K562 (cell line): ENCODE measurements around the gene PPARD. TPM values are rescaled to one million over a fixed set of nuclear protein-coding genes. Genes with fewer than 3 reads are reported as not detected.
A peak's percentile ranks its signal among the peaks of the same experiment; 100 is the strongest.

Experiments
- CBX3 ChIP-seq, 2 experiments: IDR thresholded peaks; 1 replicate in 1 of 2; 2 replicates in 1 of 2; pipeline ENCODE4 v1.6.1; 2012; ENCODE audit warnings: inconsistent platforms in 2 of 2, low read length in 2 of 2, borderline replicate concordance in 1 of 2, control low read depth in 1 of 2
- CLOCK ChIP-seq: fragments of 250-450 bp; sonication (Bioruptor Pico); IDR thresholded peaks from 2 replicates; pipeline ENCODE4 v1.4.0; 2020; ENCODE audit warnings: mild to moderate bottlenecking, moderate library complexity, borderline replicate concordance
- COPS2 ChIP-seq: fragments of 450-650 bp; conservative IDR thresholded peaks from 2 replicates; pipeline ENCODE4 v1.6.1; 2016; ENCODE audit warnings: mild to moderate bottlenecking, moderate library complexity
- CREB1 ChIP-seq, 2 experiments: sonication (generic) in 1 of 2; formaldehyde crosslinking in 1 of 2; IDR thresholded peaks; 2 replicates each; pipeline versions ENCODE4 v1.6.1 to v1.8.0; 2012 to 2022; ENCODE audit warnings: inconsistent platforms in 1 of 2, mild to moderate bottlenecking in 1 of 2, missing genetic modification reagents in 1 of 2, moderate library complexity in 1 of 2
- EWSR1 ChIP-seq: fragments of 450-650 bp; IDR thresholded peaks from 2 replicates; pipeline ENCODE4 v1.6.1; 2018; ENCODE audit warnings: borderline replicate concordance, mild to moderate bottlenecking, low read depth, moderate library complexity; ENCODE audit not compliant: partially characterized antibody
- FOXA1 ChIP-seq: fragments of 450-650 bp; IDR thresholded peaks from 2 replicates; pipeline ENCODE4 v1.6.1; 2016; ENCODE audit warnings: mild to moderate bottlenecking, borderline replicate concordance
- HDAC2 ChIP-seq: fragments of 450-650 bp; IDR thresholded peaks from 2 replicates; pipeline ENCODE4 v1.6.1; 2016; ENCODE audit warnings: mild to moderate bottlenecking
- KAT2B ChIP-seq: IDR thresholded peaks from one replicate; pipeline ENCODE4 v1.6.1; 2012; ENCODE audit warnings: low read depth, mild to moderate bottlenecking, control low read depth, inconsistent platforms, low read length, moderate library complexity
- NFIX ChIP-seq: fragments of 250-450 bp; sonication (Bioruptor Pico); IDR thresholded peaks from 2 replicates; pipeline ENCODE4 v1.4.0; 2020; ENCODE audit warnings: low read depth, mild to moderate bottlenecking, moderate library complexity
- NR4A1 ChIP-seq, 2 experiments: fragments of 250-450 bp in 1 of 2; fragments of 450-650 bp in 1 of 2; sonication (Bioruptor Pico) in 1 of 2; IDR thresholded peaks; 2 replicates each; pipeline versions ENCODE4 v1.4.0 to v1.6.1; 2016 to 2020; ENCODE audit warnings: mild to moderate bottlenecking in 2 of 2, missing compliant biosample characterization in 1 of 2, missing genetic modification characterization in 1 of 2, moderate library complexity in 1 of 2
- PTRF ChIP-seq: fragments of 450-650 bp; IDR thresholded peaks from 2 replicates; pipeline ENCODE4 v1.6.1; 2016; ENCODE audit warnings: mild to moderate bottlenecking, missing genetic modification characterization, missing compliant biosample characterization
- RB1 ChIP-seq: fragments of 450-650 bp; IDR thresholded peaks from 2 replicates; pipeline ENCODE4 v1.6.1; 2017; ENCODE audit warnings: low read depth, mild to moderate bottlenecking
- SMAD4 ChIP-seq: fragments of 250-450 bp; sonication (Bioruptor Pico); conservative IDR thresholded peaks from 2 replicates; pipeline ENCODE4 v1.8.0; 2021; ENCODE audit warnings: inconsistent platforms, mild to moderate bottlenecking, moderate library complexity
- TAL1 ChIP-seq: fragments of 450-650 bp; IDR thresholded peaks from 2 replicates; pipeline ENCODE4 v1.6.1; 2016; ENCODE audit warnings: mild to moderate bottlenecking
- ZBTB49 ChIP-seq: sonication (generic); formaldehyde crosslinking; IDR thresholded peaks from 2 replicates; pipeline ENCODE4 v1.8.0; 2022; ENCODE audit warnings: missing genetic modification reagents, mild to moderate bottlenecking, borderline replicate concordance
- ZNF217 ChIP-seq: sonication (generic); formaldehyde crosslinking; IDR thresholded peaks from 2 replicates; pipeline ENCODE4 v1.8.0; 2022; ENCODE audit warnings: mild to moderate bottlenecking, missing genetic modification reagents
- ZNF232 ChIP-seq: sonication (generic); formaldehyde crosslinking; IDR thresholded peaks from 2 replicates; pipeline ENCODE4 v1.8.0; 2022; ENCODE audit warnings: mild to moderate bottlenecking, missing genetic modification reagents
- ZNF639 ChIP-seq, 2 experiments: fragments of 200-800 bp in 1 of 2; sonication (Bioruptor generic) in 1 of 2; sonication (generic) in 1 of 2; formaldehyde crosslinking in 1 of 2; IDR thresholded peaks in 1 of 2; conservative IDR thresholded peaks in 1 of 2; 2 replicates each; pipeline versions ENCODE4 v1.5.0 to v1.6.1; 2016 to 2020; ENCODE audit warnings: missing compliant biosample characterization in 1 of 2, missing genetic modification characterization in 1 of 2, missing genetic modification reagents in 1 of 2
- polyA plus RNA-seq, 8 experiments: library from polyadenylated mRNA; depleted of rRNA in 4 of 8; stranded (reverse) in 5 of 8; unstranded in 3 of 8; fragments of >200 nt; fragmentation: Nextera tagmentation in 2 of 8; fragmentation: Illumina TruSeq in 1 of 8; extraction: Ambion mirVana in 2 of 8; extraction: Trizol in 1 of 8; gene quantifications; 2 replicates each; pipeline versions ENCODE4 v1.2.1 to v1.2.3, GENCODE V29; 2011 to 2014; ENCODE audit warnings: inconsistent platforms in 1 of 8, missing spikeins in 1 of 8
- total RNA-seq, 7 experiments: library from RNA; depleted of rRNA in 6 of 7; stranded (reverse); fragments of >200 nt in 6 of 7; fragmentation: Illumina TruSeq in 2 of 7; extraction: Trizol in 2 of 7; gene quantifications; 2 replicates each; pipeline versions ENCODE4 v1.2.1 to v1.2.3, GENCODE V29; 2011 to 2021; ENCODE audit warnings: low replicate concordance in 1 of 7
- TF ChIP-seq, protein P1 (sequence below): fragments of 450-650 bp; conservative IDR thresholded peaks from 2 replicates; pipeline ENCODE4 v1.6.1; 2016; ENCODE audit warnings: missing genetic modification characterization, low read depth, mild to moderate bottlenecking, missing compliant biosample characterization, moderate library complexity

Gene PPARD
- total and polyA plus RNA-seq, 9 of the 15 experiments (the other 6 are each of a cell fraction or from before 2014, with no cell fraction given): 0.14 to 13.2 (median 3.8) TPM

DNA sequence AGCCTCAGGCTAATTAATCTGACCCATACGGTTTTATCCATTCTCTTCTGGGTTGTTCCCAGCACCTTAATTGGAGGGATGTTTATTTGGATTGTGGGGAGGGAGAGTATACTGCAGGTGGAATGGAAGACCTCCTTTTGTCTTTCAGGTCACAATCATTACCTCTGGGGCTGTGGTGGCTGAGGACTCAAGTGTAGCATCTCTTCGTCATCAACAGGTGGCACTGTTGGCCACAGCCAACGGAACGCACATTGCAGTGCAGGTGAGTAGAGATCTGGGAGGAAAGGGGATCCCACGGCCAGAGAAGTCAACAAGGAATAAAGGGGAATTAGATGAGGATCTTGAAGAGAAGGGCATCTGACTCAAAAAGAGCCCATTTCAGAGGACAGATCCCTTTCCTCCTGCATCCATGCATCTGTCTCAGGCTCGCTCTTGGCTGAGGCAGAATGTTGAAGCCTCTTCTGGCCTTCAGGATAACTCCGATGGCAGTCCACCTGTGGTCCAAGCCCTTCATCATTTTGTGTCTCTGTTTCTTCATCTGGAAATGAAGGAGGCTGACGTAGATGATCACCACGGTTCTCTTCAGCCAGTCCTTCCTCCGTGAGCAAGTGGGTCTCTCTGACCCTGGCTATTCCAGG, 47.9 kb upstream of the PPARD start (continued):
- TF ChIP-seq ZBTB49 (CRISPR knock-in tag) (no peak), PTRF (tag) (no peak), KAT2B (no peak), FOXA1 (no peak), RB1 (peak; percentile 34; the same call in 1 of the 2 replicates), NFIX (no peak), HDAC2 (no peak), EWSR1 (no peak), TAL1 (no peak), SMAD4 (CRISPR knock-in tag) (no peak), ZNF217 (no peak), CBX3 (IDR thresholded peaks at IDR 0.05; ENCODE audit: borderline replicate concordance in 1 of 2, low read length in 2 of 2) (peak in 1 of 2 experiments; percentile 59; a peak in 1 of 3 replicates), ZNF232 (CRISPR knock-in tag) (no peak), NR4A1 (CRISPR knock-in tag; IDR thresholded peaks at IDR 0.05) (no peak), NR4A1 (tag; IDR thresholded peaks at IDR 0.05) (no peak), ZNF639 (CRISPR knock-in tag; conservative IDR thresholded peaks at IDR 0.05 in 1 of 2, IDR thresholded peaks at IDR 0.05 in 1 of 2) (no peak), CLOCK (CRISPR knock-in tag) (no peak), COPS2 (no peak), CREB1 (IDR thresholded peaks at IDR 0.05) (peak; percentile 45; the same call in 1 of the 2 replicates), CREB1 (CRISPR knock-in tag; IDR thresholded peaks at IDR 0.05) (peak; percentile 74; the same call in 1 of the 2 replicates)
- TF ChIP-seq, protein P1, sequence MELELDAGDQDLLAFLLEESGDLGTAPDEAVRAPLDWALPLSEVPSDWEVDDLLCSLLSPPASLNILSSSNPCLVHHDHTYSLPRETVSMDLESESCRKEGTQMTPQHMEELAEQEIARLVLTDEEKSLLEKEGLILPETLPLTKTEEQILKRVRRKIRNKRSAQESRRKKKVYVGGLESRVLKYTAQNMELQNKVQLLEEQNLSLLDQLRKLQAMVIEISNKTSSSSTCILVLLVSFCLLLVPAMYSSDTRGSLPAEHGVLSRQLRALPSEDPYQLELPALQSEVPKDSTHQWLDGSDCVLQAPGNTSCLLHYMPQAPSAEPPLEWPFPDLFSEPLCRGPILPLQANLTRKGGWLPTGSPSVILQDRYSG: no peak
